Right lobe of liver (tissue), 6 donors: ENCODE data around the gene TTC19. TPM values are rescaled to one million over a fixed set of nuclear protein-coding genes. Genes with fewer than 3 reads are reported as not detected.

Source experiments
- ATAC-seq, 4 donors: fragments of 200-7000 bp; cut with Tn5 transposase; one replicate each; pipeline ENCODE4 v1.9.1; 2020; ENCODE audit warnings: mild to moderate bottlenecking in 4 of 4, moderate library complexity in 4 of 4
- DNase-seq, 3 donors: peaks; one replicate each; pipeline ENCODE4 v3.0.0-alpha.2; 2020
- H3K27ac ChIP-seq, 3 donors: fragments of 200-600 bp; one replicate each; pipeline ENCODE4 v1.8.0; 2022
- H3K27me3 ChIP-seq, 2 donors: fragments of 200-600 bp; one replicate each; pipeline ENCODE4 v1.8.0; 2022
- H3K36me3 ChIP-seq, 4 donors: fragments of 200-600 bp; sonication (generic) in 1 of 4; one replicate each; pipeline versions ENCODE4 v1.5.1 to v1.8.0; 2017 to 2022; ENCODE audit warnings: control low read depth in 1 of 4
- H3K4me1 ChIP-seq, 4 donors: fragments of 200-600 bp; sonication (generic) in 1 of 4; one replicate each; pipeline versions ENCODE4 v1.5.1 to v1.8.0; 2017 to 2022; ENCODE audit warnings: control low read depth in 1 of 4
- H3K4me3 ChIP-seq, 3 donors: fragments of 200-600 bp; one replicate each; pipeline ENCODE4 v1.8.0; 2022
- H3K9me3 ChIP-seq, 4 donors: fragments of 200-600 bp; sonication (generic) in 1 of 4; one replicate each; pipeline versions ENCODE4 v1.5.1 to v1.8.0; 2017 to 2022; ENCODE audit warnings: control low read depth in 1 of 4
- CTCF ChIP-seq, 4 donors: fragments of 200-600 bp in 3 of 4; fragments of 450-650 bp in 1 of 4; IDR thresholded peaks; one replicate each; pipeline versions ENCODE4 v1.5.1 to v1.8.0; 2016 to 2022; ENCODE audit warnings: antibody characterized with exemption in 4 of 4, mild to moderate bottlenecking in 2 of 4
- POLR2A ChIP-seq: fragments of 450-650 bp; IDR thresholded peaks from one replicate; pipeline ENCODE4 v1.6.1; 2017; ENCODE audit warnings: antibody characterized with exemption, mild to moderate bottlenecking
- WGBS: methylation state at CpG from one replicate; pipeline ENCODE4 v1.1.6; 2018; ENCODE audit warnings: low coverage, low lambda C conversion rate; ENCODE audit not compliant: insufficient coverage; ENCODE audit errors: missing lambda C conversion rate; 5-methylcytosine and 5-hydroxymethylcytosine counted together
- intact Hi-C, 2 donors: fragments of 100-400 bp; cut with DNase I; formaldehyde crosslinking; loops; one replicate each; pipeline versions ENCODE4 v1.11.2 to v1.14.1; 2022
- total RNA-seq, 6 experiments: library from RNA; depleted of rRNA in 2 of 6; stranded (reverse); fragments of >200 nt in 2 of 6; fragmentation: NEBNext Ultra II Directional in 3 of 6; extraction: Animal tissue kit (Norgen Biotek cat#: 25700) in 3 of 6; gene quantifications; one replicate each; pipeline versions ENCODE4 v1.1.0 to v1.2.4, GENCODE V29; 2016 to 2023
- donor health status: DM: no; HTN: yes; CAD: no.
- donor health status: DM: no; HTN: no; CAD: no.
- donor health status: DM: no; HTN: no; CAD: no.
- donor health status: DM: no; HTN: yes; CAD: no.
- donor health status: DM: no; HTN: yes; CAD: no.

TTC19 gene
- total RNA-seq, 6 experiments from 2014 or later, result 14.3 to 32.3 (median 19.9) TPM

- TF ChIP-seq CTCF (IDR thresholded peaks at IDR 0.05) (no peak), POLR2A (no peak)
- WGBS, result 100% methylated on average over 4 of the region's 5 CpGs
- H3K4me3 ChIP-seq, result no peak overlapping the region
- H3K27me3 ChIP-seq, result no peaks in the 10 kb centered on the region
- intact Hi-C loops, result no loop called here
- no peaks in the 10 kb centered on the region for H3K9me3 ChIP-seq
- H3K4me1 ChIP-seq, result no peaks in the 10 kb centered on the region
- no peak overlapping the region for H3K27ac ChIP-seq
- no peak for DNase-seq
- H3K36me3 ChIP-seq, result peaks cover 0 to 43% (median 6%) of the 10 kb centered on the region in 4 donors
- ATAC-seq, result no peak
Observed at GRCh38 chr17:15981646-15982580, 17.7 kb upstream of the TTC19 start.

GRCh38 chr17:15996322-15996721 is 3.3 kb upstream of the TTC19 start:
- TF ChIP-seq CTCF (IDR thresholded peaks at IDR 0.05) (no peak), POLR2A (no peak)
- Histone ChIP-seq H3K27me3 (no peaks in the 10 kb centered on the region), H3K27ac (no peak overlapping the region), H3K4me1 (peaks cover 0 to 14% (median 0%) of the 10 kb centered on the region in 4 donors), H3K9me3 (no peaks in the 10 kb centered on the region), H3K36me3 (peaks cover 0 to 11% (median 4%) of the 10 kb centered on the region in 4 donors), H3K4me3 (no peak overlapping the region)
- ATAC-seq, result no peak
- 42% methylated on average over 3 of the region's 6 CpGs for WGBS
- intact Hi-C loops, result loop anchor here in 1 of 2 donors (10.0 kb wide), 1 partner anchor 52 kb away; the partner anchor contains the start of gene ADORA2B
- no peak for DNase-seq

- DNase-seq, result no peak
- H3K9me3 ChIP-seq, result no peaks in the 10 kb centered on the region
- peaks cover 0 to 14% (median 0%) of the 10 kb centered on the region in 4 donors for H3K4me1 ChIP-seq
- H3K36me3 ChIP-seq, result peaks cover 0 to 21% (median 10%) of the 10 kb centered on the region in 4 donors
- WGBS, result 81% methylated on average over 4 of the region's 4 CpGs
- peak overlapping the region in 1 of 3 donors; percentile 96 for H3K27ac ChIP-seq
- H3K27me3 ChIP-seq, result no peaks in the 10 kb centered on the region
- H3K4me3 ChIP-seq, result peak overlapping the region in 1 of 3 donors; percentile 65
- TF ChIP-seq CTCF (IDR thresholded peaks at IDR 0.05) (no peak), POLR2A (no peak)
- intact Hi-C loops, result loop anchor here in 1 of 2 donors (10.0 kb wide), 1 partner anchor 53 kb away; the partner anchor contains the start of gene ADORA2B
- ATAC-seq, result no peak
Observed at GRCh38 chr17:15998031-15998562, 1.5 kb upstream of the TTC19 start.

- no peak for DNase-seq
- Histone ChIP-seq H3K36me3 (peaks cover 0 to 38% (median 18%) of the 10 kb centered on the region in 4 donors), H3K9me3 (no peaks in the 10 kb centered on the region), H3K27me3 (no peaks in the 10 kb centered on the region), H3K4me3 (peak overlapping the region; percentile 65 to 82 (median 76)), H3K27ac (peak overlapping the region; percentile 88 to 96 (median 91)), H3K4me1 (peaks cover 0 to 14% (median 0%) of the 10 kb centered on the region in 4 donors)
- TF ChIP-seq CTCF (IDR thresholded peaks at IDR 0.05) (no peak), POLR2A (no peak)
- WGBS, result 1% methylated on average over 18 of the region's 64 CpGs
- intact Hi-C loops, result loop anchor here in 1 of 2 donors (10.0 kb wide), 1 partner anchor 55 kb away; the partner anchor contains the start of gene ADORA2B
- peak; percentile 15 to 45 (median 36) for ATAC-seq
Observed at GRCh38 chr17:15999974-16000827, 577 bp downstream of the TTC19 start.
